ENCODE results near the gene NHLRC2.

The NHLRC2 gene

DNA sequence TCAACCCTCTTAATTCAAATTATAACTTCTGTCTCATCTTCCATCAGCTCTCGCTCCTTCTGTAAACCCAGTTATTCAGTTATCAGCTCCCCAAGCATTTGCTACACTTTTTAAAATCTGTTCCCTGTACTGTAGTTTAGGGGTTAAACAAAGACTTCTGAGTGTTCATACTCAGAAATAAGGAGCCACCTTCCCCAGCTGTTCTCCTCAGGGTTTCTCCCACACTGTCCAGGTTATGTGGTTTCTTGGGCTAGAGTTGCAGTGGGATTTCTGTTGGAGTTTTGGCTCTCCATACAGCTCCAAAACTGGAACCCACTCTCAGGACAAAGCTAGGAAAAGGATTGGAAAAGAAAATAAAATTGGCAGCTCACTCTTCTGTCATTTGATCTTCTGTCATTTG, 20.8 kb downstream of the NHLRC2 start:
- TF ChIP-seq EZH2 (optimal IDR thresholded peaks at IDR 0.05; ENCODE audit: low read depth, low read length) = no peak
- TF ChIP-seq EZH2phosphoT487 (IDR thresholded peaks at IDR 0.05; ENCODE audit: low read length) = no peak
- TF ChIP-seq, protein P1, sequence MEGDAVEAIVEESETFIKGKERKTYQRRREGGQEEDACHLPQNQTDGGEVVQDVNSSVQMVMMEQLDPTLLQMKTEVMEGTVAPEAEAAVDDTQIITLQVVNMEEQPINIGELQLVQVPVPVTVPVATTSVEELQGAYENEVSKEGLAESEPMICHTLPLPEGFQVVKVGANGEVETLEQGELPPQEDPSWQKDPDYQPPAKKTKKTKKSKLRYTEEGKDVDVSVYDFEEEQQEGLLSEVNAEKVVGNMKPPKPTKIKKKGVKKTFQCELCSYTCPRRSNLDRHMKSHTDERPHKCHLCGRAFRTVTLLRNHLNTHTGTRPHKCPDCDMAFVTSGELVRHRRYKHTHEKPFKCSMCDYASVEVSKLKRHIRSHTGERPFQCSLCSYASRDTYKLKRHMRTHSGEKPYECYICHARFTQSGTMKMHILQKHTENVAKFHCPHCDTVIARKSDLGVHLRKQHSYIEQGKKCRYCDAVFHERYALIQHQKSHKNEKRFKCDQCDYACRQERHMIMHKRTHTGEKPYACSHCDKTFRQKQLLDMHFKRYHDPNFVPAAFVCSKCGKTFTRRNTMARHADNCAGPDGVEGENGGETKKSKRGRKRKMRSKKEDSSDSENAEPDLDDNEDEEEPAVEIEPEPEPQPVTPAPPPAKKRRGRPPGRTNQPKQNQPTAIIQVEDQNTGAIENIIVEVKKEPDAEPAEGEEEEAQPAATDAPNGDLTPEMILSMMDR (IDR thresholded peaks at IDR 0.05; ENCODE audit: low read length) = no peak
- no peak for DNase-seq
- Histone ChIP-seq H3K4me1 (ENCODE audit: low read length) (no peaks in the 10 kb centered on the region), H3K36me3 (replicated peaks; ENCODE audit: insufficient read depth, low read length) (no peaks in the 10 kb centered on the region; the same call in 1 of the 2 replicates), H3K4me2 (ENCODE audit: low read depth, low read length) (no peak overlapping the region), H3K9me3 (replicated peaks; ENCODE audit: insufficient read depth, low read length) (no peaks in the 10 kb centered on the region), H3K27me3 (replicated peaks; ENCODE audit: insufficient read depth, low read length) (no peaks in the 10 kb centered on the region), H3K9me2 (replicated peaks; ENCODE audit: insufficient read depth, low read length) (no peaks in the 10 kb centered on the region), H3K9ac (ENCODE audit: low read length) (no peak overlapping the region), H2AFZ (ENCODE audit: low read length) (no peak overlapping the region), H3K79me2 (ENCODE audit: low read length) (0 out of 2 replicates have a peak, but pooled peaks cover 10% of the 10 kb centered on the region), H3F3A (ENCODE audit: insufficient read depth, low read length) (no peaks in the 10 kb centered on the region), H3K4me3 (ENCODE audit: low read length) (no peak overlapping the region), H3K27ac (ENCODE audit: low read length) (no peak overlapping the region), H4K20me1 (ENCODE audit: insufficient read depth, low read length) (no peaks in the 10 kb centered on the region)

DNA sequence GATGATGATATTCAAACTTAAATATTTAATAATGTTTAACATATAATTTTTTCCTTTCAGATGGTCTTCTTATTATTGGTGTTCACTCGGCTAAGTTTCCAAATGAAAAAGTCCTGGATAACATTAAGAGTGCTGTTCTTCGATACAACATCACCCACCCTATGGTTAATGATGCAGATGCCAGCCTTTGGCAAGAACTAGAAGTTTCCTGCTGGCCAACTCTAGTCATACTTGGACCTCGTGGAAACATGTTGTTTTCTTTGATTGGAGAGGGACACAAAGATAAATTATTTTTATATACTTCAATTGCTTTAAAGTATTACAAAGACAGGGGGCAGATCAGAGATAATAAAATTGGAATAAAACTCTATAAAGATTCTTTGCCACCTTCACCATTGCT, 22.0 kb downstream of the NHLRC2 start:
- Histone ChIP-seq H3K4me1 (ENCODE audit: low read length) (no peaks in the 10 kb centered on the region), H3K36me3 (replicated peaks; ENCODE audit: insufficient read depth, low read length) (no peaks in the 10 kb centered on the region; the same call in 1 of the 2 replicates), H2AFZ (ENCODE audit: low read length) (no peak overlapping the region), H3K9me2 (replicated peaks; ENCODE audit: insufficient read depth, low read length) (no peaks in the 10 kb centered on the region), H3K4me3 (ENCODE audit: low read length) (no peak overlapping the region), H3K27me3 (replicated peaks; ENCODE audit: insufficient read depth, low read length) (no peaks in the 10 kb centered on the region), H3K9ac (ENCODE audit: low read length) (no peak overlapping the region), H4K20me1 (ENCODE audit: insufficient read depth, low read length) (no peaks in the 10 kb centered on the region), H3K4me2 (ENCODE audit: low read depth, low read length) (no peak overlapping the region), H3K27ac (ENCODE audit: low read length) (no peak overlapping the region), H3K79me2 (ENCODE audit: low read length) (0 out of 2 replicates have a peak, but pooled peaks cover 10% of the 10 kb centered on the region), H3K9me3 (replicated peaks; ENCODE audit: insufficient read depth, low read length) (no peaks in the 10 kb centered on the region), H3F3A (ENCODE audit: insufficient read depth, low read length) (no peaks in the 10 kb centered on the region)
- TF ChIP-seq EZH2 (optimal IDR thresholded peaks at IDR 0.05; ENCODE audit: low read depth, low read length) (no peak), EZH2phosphoT487 (IDR thresholded peaks at IDR 0.05; ENCODE audit: low read length) (no peak)
- TF ChIP-seq, protein P1 (IDR thresholded peaks at IDR 0.05; ENCODE audit: low read length) = no peak
- no peak for DNase-seq

DNA sequence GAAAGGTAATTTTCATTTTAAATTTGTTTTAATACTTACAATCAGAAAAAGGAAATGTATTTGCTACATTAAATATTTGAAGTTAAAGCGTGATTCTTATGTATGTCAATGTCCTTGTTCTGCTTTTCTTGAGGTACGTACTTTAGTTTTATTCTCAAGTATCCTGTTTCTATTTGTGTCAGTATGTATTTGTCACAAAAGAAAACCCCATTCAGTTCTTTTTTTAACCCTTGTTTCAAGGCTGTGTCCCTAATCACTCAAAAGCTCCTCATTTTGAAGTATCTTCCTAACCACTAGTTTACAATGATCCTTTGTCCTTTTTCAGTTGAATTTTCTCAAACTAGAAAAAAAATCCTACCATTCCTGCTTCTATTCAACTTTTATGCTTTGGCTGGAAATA, 25.2 kb downstream of the NHLRC2 start:
- H3K27me3 ChIP-seq (replicated peaks; ENCODE audit: insufficient read depth, low read length) = no peaks in the 10 kb centered on the region
- H3K27ac ChIP-seq (ENCODE audit: low read length) = no peak overlapping the region
- H3K4me3 ChIP-seq (ENCODE audit: low read length) = no peak overlapping the region
- H3K36me3 ChIP-seq (replicated peaks; ENCODE audit: insufficient read depth, low read length) = no peaks in the 10 kb centered on the region; the same call in 1 of the 2 replicates
- H3K9ac ChIP-seq (ENCODE audit: low read length) = no peak overlapping the region
- H3K79me2 ChIP-seq (ENCODE audit: low read length) = 0 out of 2 replicates have a peak, but pooled peaks cover 10% of the 10 kb centered on the region
- no peak for DNase-seq
- H3K9me2 ChIP-seq (replicated peaks; ENCODE audit: insufficient read depth, low read length) = no peaks in the 10 kb centered on the region
- no peaks in the 10 kb centered on the region for H3F3A ChIP-seq (ENCODE audit: insufficient read depth, low read length)
- TF ChIP-seq EZH2phosphoT487 (IDR thresholded peaks at IDR 0.05; ENCODE audit: low read length) (no peak), EZH2 (optimal IDR thresholded peaks at IDR 0.05; ENCODE audit: low read depth, low read length) (no peak)
- TF ChIP-seq, protein P1 (IDR thresholded peaks at IDR 0.05; ENCODE audit: low read length) = no peak
- H3K4me2 ChIP-seq (ENCODE audit: low read depth, low read length) = no peak overlapping the region
- no peaks in the 10 kb centered on the region for H3K4me1 ChIP-seq (ENCODE audit: low read length)
- no peaks in the 10 kb centered on the region for H4K20me1 ChIP-seq (ENCODE audit: insufficient read depth, low read length)
- H3K9me3 ChIP-seq (replicated peaks; ENCODE audit: insufficient read depth, low read length) = no peaks in the 10 kb centered on the region
- H2AFZ ChIP-seq (ENCODE audit: low read length) = no peak overlapping the region

Data from MM.1S (cell line).